ENCODE results near the gene LIPC.
A peak's percentile ranks its signal among the peaks of the same experiment; 100 is the strongest.

LIPC gene

DNA sequence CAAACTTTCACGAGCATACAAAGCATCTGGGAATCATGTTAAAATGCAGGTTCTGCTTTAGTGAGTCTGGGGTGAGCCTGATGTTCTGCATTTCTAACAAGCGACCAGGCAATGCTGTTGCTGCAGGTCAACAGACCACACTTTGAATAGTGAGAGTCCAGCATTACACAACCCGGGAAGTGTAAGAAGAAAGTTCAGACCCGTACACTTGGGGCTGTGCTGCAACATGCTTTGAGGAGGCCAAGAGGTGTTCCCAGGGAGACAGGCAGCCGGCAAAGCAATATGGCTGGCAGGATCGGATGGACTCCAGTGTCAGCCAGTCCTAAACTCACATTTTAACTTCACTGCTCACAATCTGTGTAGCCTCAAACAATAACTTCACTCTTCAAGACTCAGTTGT lies 134.2 kb downstream of the LIPC start:
- TF ChIP-seq, protein P1, sequence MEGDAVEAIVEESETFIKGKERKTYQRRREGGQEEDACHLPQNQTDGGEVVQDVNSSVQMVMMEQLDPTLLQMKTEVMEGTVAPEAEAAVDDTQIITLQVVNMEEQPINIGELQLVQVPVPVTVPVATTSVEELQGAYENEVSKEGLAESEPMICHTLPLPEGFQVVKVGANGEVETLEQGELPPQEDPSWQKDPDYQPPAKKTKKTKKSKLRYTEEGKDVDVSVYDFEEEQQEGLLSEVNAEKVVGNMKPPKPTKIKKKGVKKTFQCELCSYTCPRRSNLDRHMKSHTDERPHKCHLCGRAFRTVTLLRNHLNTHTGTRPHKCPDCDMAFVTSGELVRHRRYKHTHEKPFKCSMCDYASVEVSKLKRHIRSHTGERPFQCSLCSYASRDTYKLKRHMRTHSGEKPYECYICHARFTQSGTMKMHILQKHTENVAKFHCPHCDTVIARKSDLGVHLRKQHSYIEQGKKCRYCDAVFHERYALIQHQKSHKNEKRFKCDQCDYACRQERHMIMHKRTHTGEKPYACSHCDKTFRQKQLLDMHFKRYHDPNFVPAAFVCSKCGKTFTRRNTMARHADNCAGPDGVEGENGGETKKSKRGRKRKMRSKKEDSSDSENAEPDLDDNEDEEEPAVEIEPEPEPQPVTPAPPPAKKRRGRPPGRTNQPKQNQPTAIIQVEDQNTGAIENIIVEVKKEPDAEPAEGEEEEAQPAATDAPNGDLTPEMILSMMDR (IDR thresholded peaks at IDR 0.05; ENCODE audit: low read length) = no peak
- TF ChIP-seq EZH2 (optimal IDR thresholded peaks at IDR 0.05; ENCODE audit: low read depth, low read length) = no peak
- no peak for TF ChIP-seq EZH2phosphoT487 (IDR thresholded peaks at IDR 0.05; ENCODE audit: low read length)
- H3K27ac ChIP-seq (ENCODE audit: low read length) = no peak overlapping the region
- H4K20me1 ChIP-seq (ENCODE audit: insufficient read depth, low read length) = no peaks in the 10 kb centered on the region

DNA sequence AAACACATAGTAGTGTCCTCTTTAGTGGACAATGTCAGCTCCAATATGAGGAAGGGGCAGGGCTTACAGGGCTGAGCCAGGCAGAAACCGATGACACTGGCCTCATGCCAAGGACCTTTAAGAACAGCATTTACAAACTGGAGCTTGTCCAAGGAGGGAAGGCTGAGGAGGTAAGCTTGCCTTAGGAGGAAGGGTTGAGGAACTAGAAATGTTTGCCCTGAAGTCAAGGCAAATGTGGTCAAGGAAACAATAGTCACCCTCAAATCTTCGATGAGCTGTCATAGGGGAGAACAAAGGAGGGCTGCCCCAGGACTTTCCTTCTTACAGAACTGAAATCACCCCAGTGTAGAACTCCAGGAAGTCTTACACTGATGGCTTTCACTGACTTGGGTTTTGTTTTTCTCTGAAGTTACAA lies 136.4 kb downstream of the LIPC start:
- peak; percentile 22 for DNase-seq
- no peaks in the 10 kb centered on the region for H3K36me3 ChIP-seq (replicated peaks; ENCODE audit: insufficient read depth, low read length)
- H2AFZ ChIP-seq (ENCODE audit: low read length) = no peak overlapping the region
- no peaks in the 10 kb centered on the region for H3K9me2 ChIP-seq (replicated peaks; ENCODE audit: insufficient read depth, low read length)
- H3K4me2 ChIP-seq (ENCODE audit: low read depth, low read length) = peak overlapping the region; percentile 9; the same call in 1 of the 2 replicates
- no peaks in the 10 kb centered on the region for H3F3A ChIP-seq (ENCODE audit: insufficient read depth, low read length)
- H3K9me3 ChIP-seq (replicated peaks; ENCODE audit: insufficient read depth, low read length) = no peaks in the 10 kb centered on the region
- H3K27me3 ChIP-seq (replicated peaks; ENCODE audit: insufficient read depth, low read length) = no peaks in the 10 kb centered on the region
- H3K4me1 ChIP-seq (ENCODE audit: low read length) = peaks cover 6% of the 10 kb centered on the region; the same call in 1 of the 2 replicates
- H3K79me2 ChIP-seq (ENCODE audit: low read length) = no peaks in the 10 kb centered on the region
- TF ChIP-seq, protein P1 (IDR thresholded peaks at IDR 0.05; ENCODE audit: low read length) = no peak
- TF ChIP-seq EZH2phosphoT487 (IDR thresholded peaks at IDR 0.05; ENCODE audit: low read length) (no peak), EZH2 (optimal IDR thresholded peaks at IDR 0.05; ENCODE audit: low read depth, low read length) (no peak)
- no peak overlapping the region for H3K27ac ChIP-seq (ENCODE audit: low read length)
- no peak overlapping the region for H3K4me3 ChIP-seq (ENCODE audit: low read length)
- no peaks in the 10 kb centered on the region for H4K20me1 ChIP-seq (ENCODE audit: insufficient read depth, low read length)
- H3K9ac ChIP-seq (ENCODE audit: low read length) = no peak overlapping the region

More for the DNA sequence above, 134.2 kb downstream of the LIPC start:
- Histone ChIP-seq H3F3A (ENCODE audit: insufficient read depth, low read length) (no peaks in the 10 kb centered on the region), H3K4me3 (ENCODE audit: low read length) (no peak overlapping the region), H3K4me2 (ENCODE audit: low read depth, low read length) (no peak overlapping the region), H3K9me2 (replicated peaks; ENCODE audit: insufficient read depth, low read length) (no peaks in the 10 kb centered on the region), H3K9me3 (replicated peaks; ENCODE audit: insufficient read depth, low read length) (no peaks in the 10 kb centered on the region), H3K27me3 (replicated peaks; ENCODE audit: insufficient read depth, low read length) (no peaks in the 10 kb centered on the region), H2AFZ (ENCODE audit: low read length) (no peak overlapping the region), H3K36me3 (replicated peaks; ENCODE audit: insufficient read depth, low read length) (no peaks in the 10 kb centered on the region), H3K79me2 (ENCODE audit: low read length) (no peaks in the 10 kb centered on the region), H3K4me1 (ENCODE audit: low read length) (peaks cover 6% of the 10 kb centered on the region; the same call in 1 of the 2 replicates), H3K9ac (ENCODE audit: low read length) (no peak overlapping the region)
- DNase-seq = no peak

DNA sequence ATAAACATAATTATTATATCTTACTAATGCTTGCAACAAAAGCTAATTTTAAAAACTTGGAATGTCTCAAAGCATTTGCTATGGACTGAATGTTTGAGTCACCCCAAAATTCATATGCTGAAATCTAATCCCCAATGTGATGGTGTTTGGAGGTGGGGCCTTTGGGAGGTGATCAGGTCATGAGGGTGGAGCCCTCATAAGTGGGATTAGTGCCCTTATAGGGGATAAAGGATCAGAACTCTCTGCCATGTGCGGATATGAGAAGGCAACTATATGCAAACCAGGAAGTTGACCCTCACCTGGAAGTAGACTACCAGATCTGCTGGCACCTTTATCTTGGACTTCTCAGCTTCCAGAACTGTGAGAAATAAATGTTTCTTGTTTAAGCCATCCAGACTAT lies 137.7 kb downstream of the LIPC start:
- Histone ChIP-seq H3K9me2 (replicated peaks; ENCODE audit: insufficient read depth, low read length) (no peaks in the 10 kb centered on the region), H3K9me3 (replicated peaks; ENCODE audit: insufficient read depth, low read length) (no peaks in the 10 kb centered on the region), H4K20me1 (ENCODE audit: insufficient read depth, low read length) (no peaks in the 10 kb centered on the region), H3K4me2 (ENCODE audit: low read depth, low read length) (no peak overlapping the region), H3K4me1 (ENCODE audit: low read length) (peaks cover 6% of the 10 kb centered on the region; the same call in 1 of the 2 replicates), H3K27ac (ENCODE audit: low read length) (no peak overlapping the region), H2AFZ (ENCODE audit: low read length) (no peak overlapping the region), H3K9ac (ENCODE audit: low read length) (no peak overlapping the region), H3K4me3 (ENCODE audit: low read length) (no peak overlapping the region), H3K79me2 (ENCODE audit: low read length) (no peaks in the 10 kb centered on the region), H3K36me3 (replicated peaks; ENCODE audit: insufficient read depth, low read length) (no peaks in the 10 kb centered on the region), H3K27me3 (replicated peaks; ENCODE audit: insufficient read depth, low read length) (no peaks in the 10 kb centered on the region), H3F3A (ENCODE audit: insufficient read depth, low read length) (no peaks in the 10 kb centered on the region)
- TF ChIP-seq EZH2phosphoT487 (IDR thresholded peaks at IDR 0.05; ENCODE audit: low read length) = no peak
- TF ChIP-seq EZH2 (optimal IDR thresholded peaks at IDR 0.05; ENCODE audit: low read depth, low read length) = no peak
- TF ChIP-seq, protein P1 (IDR thresholded peaks at IDR 0.05; ENCODE audit: low read length) = no peak
- no peak for DNase-seq
